HG02884 (cell line): ENCODE results near the gene CDK8.
"Not testable (repeated sequence)": the region's sequence is repeated elsewhere in the genome, so short reads cannot be mapped to it uniquely, and the experiment has no call there.

ENCODE experiments used
- ATAC-seq: cut with Tn5 transposase; IDR thresholded peaks from one replicate; pipeline ENCODE4 v1.9.1; 2021; ENCODE audit warnings: mild to moderate bottlenecking, moderate library complexity; ENCODE audit not compliant: unreplicated experiment

The CDK8 gene

DNA sequence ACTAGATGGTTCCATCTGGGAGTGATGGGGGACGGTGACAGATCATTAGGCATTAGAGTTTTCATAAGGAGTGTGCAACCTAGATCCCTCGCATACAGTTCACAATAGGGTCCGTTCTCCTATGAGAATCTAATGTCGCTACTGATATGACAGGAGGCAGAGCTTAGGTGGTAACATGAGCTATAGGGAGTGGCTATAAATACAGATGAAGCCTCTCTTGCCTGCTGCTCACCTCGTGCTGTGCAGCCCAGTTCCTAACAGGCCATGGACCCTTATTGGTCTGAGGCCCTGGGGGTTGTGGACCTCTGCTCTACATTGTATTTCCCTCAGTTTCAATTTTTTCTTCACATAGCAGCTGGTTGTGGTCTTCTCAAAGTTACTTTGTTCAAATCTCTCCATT, 56.5 kb downstream of the CDK8 start:
- no peak for ATAC-seq

DNA sequence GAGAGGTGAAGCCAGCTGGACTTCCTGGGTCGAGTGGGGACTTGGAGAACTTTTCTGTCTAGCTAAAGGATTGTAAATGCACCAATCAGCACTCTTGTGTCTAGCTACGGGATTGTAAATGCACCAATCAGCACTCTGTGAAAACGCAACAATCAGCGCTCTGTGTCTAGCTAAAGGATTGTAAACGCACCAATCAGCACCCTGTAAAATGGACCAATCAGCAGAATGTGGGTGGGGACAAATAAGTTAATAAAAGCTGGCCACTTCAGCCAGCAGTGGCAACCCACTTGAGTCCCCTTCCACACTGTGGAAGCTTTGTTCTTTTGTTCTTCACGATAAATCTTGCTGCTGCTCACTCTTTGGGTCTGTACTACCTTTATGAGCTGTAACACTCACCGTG, 58.1 kb downstream of the CDK8 start:
- not testable (repeated sequence) for ATAC-seq

DNA sequence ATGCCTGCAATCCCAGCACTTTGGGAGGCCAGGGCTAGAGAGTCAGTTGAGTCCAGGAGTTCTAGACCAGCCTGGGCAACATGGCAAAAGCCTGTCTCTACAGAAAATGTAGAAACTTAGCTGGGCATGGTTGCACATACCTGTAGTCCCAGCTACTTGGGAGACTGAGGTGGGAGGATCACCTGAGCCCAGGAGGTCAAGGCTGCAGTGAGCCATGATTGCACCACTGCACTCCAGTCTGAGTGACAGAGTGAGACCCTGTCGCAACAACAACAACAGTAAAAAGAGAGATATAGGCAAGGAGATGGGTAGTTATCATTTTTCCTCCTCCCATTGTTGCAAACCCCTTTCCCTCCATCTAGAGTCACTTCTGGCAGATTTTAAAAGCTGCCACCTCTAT, 62.2 kb downstream of the CDK8 start:
- ATAC-seq: not testable (repeated sequence)

DNA sequence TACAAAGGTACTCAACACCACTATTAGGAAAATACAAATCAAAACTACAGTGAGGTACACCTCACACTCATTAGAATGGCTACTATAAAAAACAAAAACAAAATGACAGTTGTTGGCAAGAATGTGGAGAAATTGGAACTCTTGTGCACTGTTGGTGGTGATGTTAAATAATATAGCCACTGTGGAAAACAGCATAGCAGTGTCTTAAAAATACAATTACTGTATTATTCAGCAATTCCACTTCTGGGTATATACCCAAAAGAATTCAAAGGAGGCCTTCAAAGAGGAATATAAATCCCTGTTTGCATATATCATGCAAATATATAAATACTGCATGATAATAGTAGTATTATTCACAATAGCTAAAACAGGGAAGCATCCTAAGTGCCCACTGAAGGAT, 66.8 kb downstream of the CDK8 start:
- ATAC-seq: no peak

DNA sequence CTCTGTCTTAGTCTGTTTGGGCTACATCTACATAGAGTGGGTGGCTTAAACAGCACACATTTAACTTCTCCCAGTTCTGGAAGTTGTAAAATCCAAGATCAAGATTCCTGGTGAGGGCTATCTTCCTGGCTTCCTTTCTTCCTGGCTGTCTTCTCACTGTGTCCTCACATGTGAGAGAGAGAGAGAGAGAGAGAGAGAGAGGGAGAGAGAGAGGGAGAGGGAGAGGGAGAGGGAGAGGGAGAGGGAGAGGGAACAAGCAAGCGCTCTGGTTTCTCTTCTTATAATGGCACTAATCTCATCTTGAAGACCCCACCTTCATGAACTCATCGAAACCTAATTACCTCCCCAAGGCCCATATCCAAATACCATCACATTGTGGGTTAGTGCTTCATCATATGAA, 69.2 kb downstream of the CDK8 start:
- no peak for ATAC-seq

DNA sequence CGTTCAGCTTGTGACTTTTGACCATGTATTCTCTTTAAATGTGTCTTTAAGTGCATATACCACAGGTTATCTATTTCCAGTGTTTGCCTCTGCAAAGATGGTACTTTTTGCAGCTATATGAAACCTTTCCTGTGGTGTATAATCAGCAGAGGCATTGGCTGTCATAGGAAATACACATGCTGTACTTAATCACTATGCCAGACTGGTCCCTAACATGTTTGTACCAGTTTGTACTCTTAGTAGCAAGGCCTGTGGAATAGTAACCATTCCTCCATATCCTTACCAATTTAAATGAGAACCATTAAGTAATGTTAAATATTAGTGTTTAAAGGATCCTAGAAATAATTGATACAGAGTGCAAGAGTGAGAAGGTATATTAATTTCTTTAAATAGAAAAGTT, 69.8 kb downstream of the CDK8 start:
- no peak for ATAC-seq

DNA sequence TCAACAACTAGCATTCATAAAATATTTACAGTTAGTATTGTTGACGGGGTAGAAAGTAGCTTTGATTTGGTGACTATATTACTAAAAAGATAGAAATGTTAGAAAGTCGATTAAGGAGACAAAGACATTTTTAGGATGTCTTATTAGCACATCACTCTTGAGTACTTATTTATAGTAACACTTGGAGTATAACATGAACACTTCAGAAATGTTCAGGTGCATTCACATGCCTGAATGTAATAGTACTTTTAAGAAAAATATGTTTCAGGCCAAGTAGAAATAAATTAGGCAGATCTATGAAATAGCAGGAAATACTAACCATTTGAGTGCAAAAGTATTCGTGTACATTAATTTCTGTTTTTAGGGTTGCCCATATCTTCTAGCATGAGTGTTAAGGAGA, 70.4 kb downstream of the CDK8 start:
- no peak for ATAC-seq

DNA sequence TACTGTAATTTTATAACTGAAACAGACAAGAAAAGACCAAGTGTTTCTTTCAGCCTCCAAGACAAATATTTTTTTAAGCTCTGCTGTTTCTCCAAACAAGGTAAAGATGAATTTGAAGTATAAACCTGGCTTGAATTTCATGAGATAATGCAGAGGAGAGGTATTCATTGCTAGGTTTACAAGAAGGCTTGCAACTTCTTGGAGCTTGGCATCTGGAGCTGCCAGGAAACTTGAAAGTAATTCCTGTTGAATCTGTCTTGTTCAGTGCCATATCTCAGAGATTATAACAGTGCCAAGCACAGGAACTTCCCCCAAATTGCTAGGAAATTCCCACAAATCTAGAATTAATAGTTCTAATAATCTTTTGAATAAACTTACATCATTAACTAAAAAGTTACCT, 70.9 kb downstream of the CDK8 start:
- ATAC-seq: no peak

DNA sequence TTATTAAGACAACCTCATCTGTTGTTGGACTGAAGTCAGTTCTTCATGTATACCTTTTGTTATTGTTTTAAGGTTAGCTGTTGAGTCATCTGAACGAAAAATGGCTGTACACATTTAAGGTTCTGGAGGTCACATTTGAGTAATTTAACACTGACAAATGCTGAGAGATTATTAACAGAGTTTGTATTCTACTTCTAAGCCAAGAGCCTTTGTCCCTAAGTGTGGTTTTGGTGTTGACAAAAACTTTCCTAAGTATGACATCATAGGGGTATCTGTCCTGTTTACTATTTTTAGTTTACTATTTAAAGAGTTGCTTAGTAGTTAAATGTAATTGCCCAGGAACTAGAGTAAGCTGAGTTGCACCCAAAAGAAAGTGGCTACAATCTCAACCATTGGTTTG, 71.9 kb downstream of the CDK8 start:
- ATAC-seq: peak; percentile 53

DNA sequence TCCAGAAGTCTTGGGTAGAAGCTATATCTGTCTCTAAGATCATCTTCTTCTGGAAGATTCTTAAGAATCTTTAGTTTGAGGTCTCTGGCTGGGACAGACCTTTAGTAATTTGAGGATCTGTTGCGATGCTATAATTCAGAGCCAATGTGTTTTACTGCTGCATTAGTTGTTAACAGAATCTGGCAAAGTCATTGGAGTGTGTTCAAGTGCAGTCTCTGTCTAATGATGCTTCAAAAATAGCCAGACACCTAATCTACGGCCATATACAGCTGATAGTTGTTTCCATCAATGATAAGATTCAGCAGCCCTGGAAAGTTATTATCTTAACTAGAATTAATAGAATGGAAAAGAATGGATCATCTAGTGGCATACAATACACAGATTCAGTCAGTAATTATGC, 72.6 kb downstream of the CDK8 start:
- ATAC-seq: no peak

DNA sequence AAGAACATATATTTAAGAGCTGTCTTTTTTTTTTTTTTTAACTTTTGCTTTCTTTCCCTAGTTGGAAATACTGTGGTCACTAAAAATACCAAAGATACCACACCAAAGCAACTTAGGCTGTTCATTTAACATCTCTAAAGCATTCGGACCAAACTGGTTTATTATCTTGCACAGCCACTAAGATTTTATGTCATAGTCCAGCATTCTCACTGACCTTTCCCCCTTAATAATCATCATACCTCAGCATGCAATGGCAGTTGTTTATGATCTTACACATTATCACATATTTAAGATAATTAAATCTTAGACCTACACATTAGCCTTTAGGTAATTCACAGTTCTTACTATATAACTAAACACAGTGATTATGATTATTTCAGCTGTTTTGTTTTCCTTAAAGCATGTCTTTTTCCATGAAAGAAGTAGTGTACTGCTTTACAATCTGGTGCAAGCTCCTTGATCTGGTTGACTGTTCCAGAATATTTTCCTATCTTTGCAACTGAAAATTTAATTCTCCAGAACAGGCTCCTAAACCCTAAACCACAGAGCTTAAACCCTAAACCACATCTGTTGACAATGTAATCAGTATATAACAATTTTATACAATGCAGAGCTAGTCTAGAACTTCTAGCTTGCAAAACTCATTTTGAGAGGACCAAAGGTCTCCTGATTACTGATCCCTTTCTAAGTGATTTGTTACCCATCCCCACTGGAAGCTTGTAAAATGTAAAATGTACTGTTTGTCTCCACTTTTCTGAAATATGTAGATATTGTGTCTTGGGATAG, 74.2 kb downstream of the CDK8 start:
- ATAC-seq: no peak

DNA sequence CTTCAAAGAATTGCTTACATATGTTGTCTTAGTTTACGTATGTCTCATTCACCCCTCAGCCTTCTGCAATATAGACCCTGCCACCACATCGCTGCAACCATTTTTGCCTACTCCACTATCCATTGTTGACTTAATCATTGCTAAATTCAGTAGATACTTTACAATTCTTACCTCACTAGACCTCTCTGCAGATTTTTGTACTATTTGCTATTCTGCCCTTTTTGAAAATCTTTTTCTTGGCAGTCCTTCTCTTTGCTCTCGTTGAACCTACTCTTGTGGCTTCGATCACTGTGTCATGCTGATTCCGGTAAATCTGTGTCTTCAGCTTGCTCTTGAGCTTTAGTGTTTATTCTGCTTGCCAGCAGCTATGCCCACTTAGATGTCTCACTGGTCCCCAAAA, 81.2 kb downstream of the CDK8 start:
- no peak for ATAC-seq

DNA sequence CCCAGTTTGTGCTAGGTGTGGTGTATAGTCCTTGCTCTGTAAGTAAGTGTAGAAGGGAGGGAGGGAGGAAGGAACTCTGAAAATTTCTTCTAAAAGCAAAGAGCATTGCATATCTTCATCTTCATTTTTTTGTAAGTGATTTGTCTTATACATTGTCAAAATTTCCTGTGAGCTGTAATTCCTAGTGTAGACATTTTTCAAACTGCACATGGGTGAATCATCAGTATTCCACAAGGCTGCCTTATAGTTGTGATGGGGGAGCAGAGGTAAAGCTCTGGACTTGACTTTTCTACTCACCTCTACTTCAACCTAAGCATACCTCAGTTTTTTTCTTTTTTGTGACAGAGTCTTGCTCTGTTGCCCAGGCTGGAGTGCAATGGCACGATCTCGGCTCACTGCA, 86.9 kb downstream of the CDK8 start:
- no peak for ATAC-seq

DNA sequence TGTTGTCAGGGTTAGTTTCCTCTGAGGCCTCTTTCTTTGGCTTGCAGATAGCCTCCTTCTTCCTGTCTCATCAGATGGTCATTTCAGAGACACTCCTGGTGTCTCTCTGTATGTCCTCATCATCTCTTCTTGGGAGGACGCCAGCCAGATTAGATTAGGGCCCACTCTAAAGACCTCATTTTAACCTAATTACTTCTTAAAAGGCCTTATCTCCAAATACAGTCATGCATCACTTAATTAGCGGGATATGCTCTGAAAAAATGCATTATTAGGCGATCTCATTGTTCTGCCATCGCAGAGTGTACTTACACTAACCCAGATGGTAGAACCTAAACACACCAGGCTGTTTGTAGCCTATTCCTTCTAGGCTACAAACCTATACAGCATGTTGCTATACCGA, 89.0 kb downstream of the CDK8 start:
- ATAC-seq: no peak

DNA sequence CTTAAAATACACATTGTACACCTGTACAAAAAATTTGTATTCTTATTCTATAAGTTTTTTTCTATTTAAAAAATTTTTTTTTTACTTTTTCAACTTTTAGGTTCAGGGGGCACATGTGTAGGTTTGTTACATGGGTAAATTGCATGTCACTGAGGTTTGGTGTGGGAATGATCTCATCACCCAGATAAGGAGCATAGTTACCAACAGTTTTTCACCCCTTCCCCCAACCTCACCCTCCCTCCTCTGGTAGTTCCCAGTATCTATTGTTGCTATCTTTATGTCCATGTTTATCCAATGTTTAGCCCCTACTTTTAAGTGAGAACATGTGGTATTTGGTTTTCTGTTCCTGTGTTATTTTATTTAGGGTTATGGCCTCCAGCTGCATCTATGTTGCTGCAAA, 89.9 kb downstream of the CDK8 start:
- no peak for ATAC-seq

DNA sequence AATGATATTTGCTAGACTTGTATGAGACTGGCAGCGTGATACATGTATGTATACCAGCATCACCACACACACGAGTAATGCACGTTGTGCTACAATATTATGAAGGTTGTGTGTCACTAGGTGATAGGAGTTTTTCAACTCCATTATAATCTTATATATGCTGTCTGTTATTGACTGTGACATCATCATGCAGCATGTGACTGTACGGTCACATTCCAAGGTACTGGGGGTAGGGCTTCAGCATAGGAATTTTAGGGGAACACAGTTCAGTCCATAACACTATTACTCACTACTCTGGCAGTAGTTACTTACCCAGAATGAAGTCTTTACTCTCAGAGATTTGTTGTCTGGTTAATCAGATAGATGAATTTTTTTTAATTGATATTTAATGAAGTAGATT, 91.1 kb downstream of the CDK8 start:
- no peak for ATAC-seq

DNA sequence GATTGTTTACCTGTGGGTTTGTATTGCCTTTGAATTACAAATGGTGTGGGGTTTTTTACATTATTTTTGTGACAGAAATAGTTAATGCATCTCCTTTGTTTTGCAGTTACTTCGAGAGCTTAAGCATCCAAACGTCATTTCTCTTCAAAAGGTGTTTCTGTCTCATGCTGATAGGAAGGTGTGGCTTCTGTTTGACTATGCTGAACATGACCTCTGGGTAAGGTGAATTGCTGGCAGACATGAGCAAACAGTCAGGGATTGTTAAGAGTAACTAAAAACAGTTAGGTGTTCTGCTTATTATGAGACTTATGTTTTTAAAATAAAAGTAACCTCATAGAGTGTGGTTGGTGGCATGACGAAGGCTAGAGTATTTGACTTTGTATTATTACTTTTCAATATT, 95.0 kb downstream of the CDK8 start:
- no peak for ATAC-seq

DNA sequence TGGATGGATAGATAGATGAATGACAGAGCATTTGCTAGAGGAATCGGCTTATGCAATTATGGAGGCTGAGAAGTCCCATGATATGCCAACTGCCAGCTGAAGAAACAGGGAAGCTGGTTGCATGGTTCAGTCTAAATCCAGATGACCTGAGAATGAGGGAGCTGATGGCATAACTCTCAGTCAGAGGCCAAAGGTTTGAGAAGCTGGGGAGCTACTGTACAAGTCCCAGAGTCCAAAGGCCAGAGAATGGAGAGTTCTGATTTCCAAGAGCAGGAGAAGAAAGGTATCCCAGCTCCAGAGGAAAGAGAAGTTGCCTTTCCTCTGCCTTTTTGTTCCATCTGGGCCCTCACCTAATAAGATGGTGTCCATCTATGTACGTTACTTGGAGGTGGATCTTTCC, 108.3 kb downstream of the CDK8 start:
- ATAC-seq: no peak

DNA sequence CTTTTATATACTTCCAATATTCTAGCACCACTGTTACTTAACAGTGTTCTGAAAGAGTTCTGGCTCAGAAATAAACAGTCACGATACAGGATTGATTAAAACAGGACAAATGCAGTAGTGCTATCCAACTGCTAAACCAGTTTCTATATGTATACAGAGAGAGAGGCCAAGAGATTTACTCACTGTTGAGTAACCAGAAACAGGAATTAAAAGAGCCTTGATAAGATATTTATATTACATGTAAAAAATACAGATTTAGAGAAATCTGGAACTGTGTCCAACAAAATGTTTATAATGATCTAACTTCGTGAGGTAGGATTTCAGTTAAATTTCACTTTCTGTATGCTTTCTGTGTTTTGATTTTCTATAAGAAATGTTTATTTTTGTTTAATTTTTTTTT, 116.6 kb downstream of the CDK8 start:
- no peak for ATAC-seq

DNA sequence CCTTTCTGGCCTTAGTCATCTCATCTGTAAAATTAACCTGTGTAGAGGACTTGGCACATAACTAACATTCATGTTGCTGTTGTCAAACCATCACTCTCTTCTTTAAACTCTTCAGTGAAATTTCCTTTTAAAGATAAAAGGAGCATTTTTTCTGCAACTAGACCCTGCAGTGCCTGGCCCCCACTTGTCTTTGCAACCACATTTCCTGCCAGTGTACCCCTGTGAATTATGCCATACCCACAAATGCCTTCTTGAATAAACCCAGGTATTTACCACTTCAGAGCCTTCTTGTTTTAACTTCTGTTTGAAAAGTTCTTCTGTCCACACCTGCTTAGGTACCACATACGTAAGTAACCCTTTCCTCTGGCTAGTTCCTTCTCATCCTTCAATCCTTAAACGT, 118.8 kb downstream of the CDK8 start:
- ATAC-seq: no peak

DNA sequence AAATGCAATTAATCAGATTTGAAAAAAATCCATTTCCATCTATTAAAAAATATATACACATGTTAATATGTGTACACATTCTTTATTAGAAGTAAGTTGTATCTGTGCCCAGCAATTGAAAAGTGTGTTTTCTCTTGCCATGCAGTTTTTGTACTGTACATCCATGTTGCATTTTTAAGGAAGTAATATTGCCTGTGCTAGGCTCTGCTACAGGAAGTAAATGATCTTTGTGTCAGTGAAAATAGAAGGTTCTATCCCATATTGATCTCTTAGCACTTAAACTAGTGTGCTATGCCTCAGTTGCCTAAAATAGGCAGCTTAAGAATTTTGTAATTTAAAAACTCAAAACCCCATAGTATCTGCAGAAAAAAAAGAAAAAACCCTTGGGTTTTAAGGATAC, 122.5 kb downstream of the CDK8 start:
- ATAC-seq: no peak

DNA sequence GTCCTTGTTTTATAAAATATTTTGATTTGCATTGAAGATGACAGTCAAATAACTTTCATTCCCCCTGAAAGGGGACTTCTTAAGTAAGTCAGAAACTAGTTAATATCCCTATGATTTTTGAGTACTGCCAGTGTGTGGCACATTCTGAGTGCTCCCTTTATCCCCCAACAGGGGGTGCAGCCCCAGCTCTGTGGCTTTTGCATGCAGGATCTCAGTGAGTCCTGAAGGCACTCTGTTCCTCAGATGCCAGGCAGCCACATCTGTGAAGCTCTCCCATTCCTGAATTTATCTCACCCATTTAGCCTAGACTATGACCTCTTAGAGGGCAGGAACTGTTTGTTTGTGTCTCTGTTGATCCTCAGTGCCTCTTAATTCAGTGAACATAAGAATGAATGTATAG, 123.1 kb downstream of the CDK8 start:
- ATAC-seq: no peak

DNA sequence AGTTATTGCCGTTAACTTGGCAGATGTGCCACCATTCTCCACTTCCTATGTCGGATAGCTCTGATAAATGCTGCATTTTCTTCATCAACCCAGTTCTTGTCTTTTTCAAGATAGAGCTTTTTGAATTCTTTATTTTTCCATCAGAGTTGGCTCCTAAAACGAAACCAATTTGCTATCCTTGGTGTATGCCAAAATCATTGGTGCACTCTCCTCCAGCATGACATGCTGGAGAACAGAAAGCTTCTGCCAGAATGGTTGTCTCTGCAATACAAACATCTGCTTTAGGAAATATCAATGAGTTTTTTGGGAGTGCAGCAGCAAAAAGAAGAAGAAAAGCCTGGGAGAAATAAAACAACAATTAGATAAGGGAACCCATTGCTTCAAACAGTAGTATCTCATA, 124.2 kb downstream of the CDK8 start:
- no peak for ATAC-seq
